Subcutaneous adipose tissue (tissue), 4 donors: ENCODE measurements around the gene UNC79. TPM values are rescaled to one million over a fixed set of nuclear protein-coding genes. Genes with fewer than 3 reads are reported as not detected.

ENCODE experiments used
- CTCF ChIP-seq: fragments of 450-650 bp; IDR thresholded peaks from one replicate; pipeline ENCODE4 v1.5.1; 2016; ENCODE audit warnings: low read depth, mild to moderate bottlenecking, control low read depth, antibody characterized with exemption, moderate library complexity
- total RNA-seq, 4 donors: library from RNA; depleted of rRNA; stranded (reverse); fragments of >200 nt; gene quantifications; one replicate each; pipeline ENCODE4 v1.1.0, GENCODE V29; 2016

Gene UNC79
- total RNA-seq, 4 donors from 2014 or later, result 0.16 to 0.75 (median 0.28) TPM

- no peak for TF ChIP-seq CTCF
Observed at GRCh38 chr14:93683226-93683625, 252.5 kb downstream of the UNC79 start.

GRCh38 chr14:93685121-93685895, 254.6 kb downstream of the UNC79 start:
- no peak for TF ChIP-seq CTCF

GRCh38 chr14:93686268-93686667, 255.5 kb downstream of the UNC79 start:
- no peak for TF ChIP-seq CTCF

GRCh38 chr14:93688239-93688666, 257.5 kb downstream of the UNC79 start:
- no peak for TF ChIP-seq CTCF

- TF ChIP-seq CTCF, result no peak
Observed at GRCh38 chr14:93688820-93689219, 258.1 kb downstream of the UNC79 start.

- no peak for TF ChIP-seq CTCF
Observed at GRCh38 chr14:93690146-93690545, 259.4 kb downstream of the UNC79 start.

- TF ChIP-seq CTCF, result no peak
Observed at GRCh38 chr14:93691042-93691780, 260.5 kb downstream of the UNC79 start.
